ENCODE results near the gene MSRB2.

Gene MSRB2

GRCh38 chr10:23078114-23078513 lies 17.3 kb upstream of the MSRB2 start:
- Histone ChIP-seq H3K27ac (ENCODE audit: low read length) (peak overlapping the region; percentile 38; the same call in 1 of the 2 replicates), H4K20me1 (ENCODE audit: insufficient read depth, low read length) (no peaks in the 10 kb centered on the region), H2AFZ (ENCODE audit: low read length) (peak overlapping the region; percentile 17; the same call in 1 of the 2 replicates), H3K79me2 (ENCODE audit: low read length) (no peaks in the 10 kb centered on the region), H3K9me3 (replicated peaks; ENCODE audit: insufficient read depth, low read length) (no peaks in the 10 kb centered on the region), H3F3A (ENCODE audit: insufficient read depth, low read length) (peaks cover 5% of the 10 kb centered on the region), H3K4me3 (ENCODE audit: low read length) (no peak overlapping the region), H3K27me3 (replicated peaks; ENCODE audit: insufficient read depth, low read length) (no peaks in the 10 kb centered on the region), H3K9ac (ENCODE audit: low read length) (no peak overlapping the region), H3K9me2 (replicated peaks; ENCODE audit: insufficient read depth, low read length) (no peaks in the 10 kb centered on the region), H3K4me1 (ENCODE audit: low read length) (0 out of 2 replicates have a peak, but pooled peaks cover 20% of the 10 kb centered on the region), H3K4me2 (ENCODE audit: low read depth, low read length) (peak overlapping the region; percentile 36; the same call in 1 of the 2 replicates), H3K36me3 (replicated peaks; ENCODE audit: insufficient read depth, low read length) (no peaks in the 10 kb centered on the region)
- TF ChIP-seq CTCF (IDR thresholded peaks at IDR 0.05; ENCODE audit: low read length), result no peak
- no peak for TF ChIP-seq EZH2 (optimal IDR thresholded peaks at IDR 0.05; ENCODE audit: low read depth, low read length)
- no peak for TF ChIP-seq EZH2phosphoT487 (IDR thresholded peaks at IDR 0.05; ENCODE audit: low read length)
- DNase-seq, result peak; percentile 53

GRCh38 chr10:23079700-23080099 lies 15.7 kb upstream of the MSRB2 start:
- Histone ChIP-seq H3K27me3 (replicated peaks; ENCODE audit: insufficient read depth, low read length) (no peaks in the 10 kb centered on the region), H4K20me1 (ENCODE audit: insufficient read depth, low read length) (no peaks in the 10 kb centered on the region), H3K36me3 (replicated peaks; ENCODE audit: insufficient read depth, low read length) (no peaks in the 10 kb centered on the region), H3K4me1 (ENCODE audit: low read length) (0 out of 2 replicates have a peak, but pooled peaks cover 20% of the 10 kb centered on the region), H3K9ac (ENCODE audit: low read length) (no peak overlapping the region), H3K4me2 (ENCODE audit: low read depth, low read length) (no peak overlapping the region), H3K79me2 (ENCODE audit: low read length) (no peaks in the 10 kb centered on the region), H3K27ac (ENCODE audit: low read length) (no peak overlapping the region), H3K9me3 (replicated peaks; ENCODE audit: insufficient read depth, low read length) (no peaks in the 10 kb centered on the region), H3K9me2 (replicated peaks; ENCODE audit: insufficient read depth, low read length) (no peaks in the 10 kb centered on the region), H3K4me3 (ENCODE audit: low read length) (no peak overlapping the region), H3F3A (ENCODE audit: insufficient read depth, low read length) (peaks cover 5% of the 10 kb centered on the region), H2AFZ (ENCODE audit: low read length) (no peak overlapping the region)
- DNase-seq, result no peak
- TF ChIP-seq EZH2 (optimal IDR thresholded peaks at IDR 0.05; ENCODE audit: low read depth, low read length) (no peak), CTCF (IDR thresholded peaks at IDR 0.05; ENCODE audit: low read length) (no peak), EZH2phosphoT487 (IDR thresholded peaks at IDR 0.05; ENCODE audit: low read length) (no peak)

- no peaks in the 10 kb centered on the region for H3K27me3 ChIP-seq (replicated peaks; ENCODE audit: insufficient read depth, low read length)
- H3K9me3 ChIP-seq (replicated peaks; ENCODE audit: insufficient read depth, low read length), result no peaks in the 10 kb centered on the region
- no peak for TF ChIP-seq EZH2phosphoT487 (IDR thresholded peaks at IDR 0.05; ENCODE audit: low read length)
- TF ChIP-seq CTCF (IDR thresholded peaks at IDR 0.05; ENCODE audit: low read length), result no peak
- H3F3A ChIP-seq (ENCODE audit: insufficient read depth, low read length), result peaks cover 5% of the 10 kb centered on the region
- DNase-seq, result no peak
- H3K4me2 ChIP-seq (ENCODE audit: low read depth, low read length), result no peak overlapping the region
- H3K9me2 ChIP-seq (replicated peaks; ENCODE audit: insufficient read depth, low read length), result no peaks in the 10 kb centered on the region
- no peak overlapping the region for H3K9ac ChIP-seq (ENCODE audit: low read length)
- 0 out of 2 replicates have a peak, but pooled peaks cover 20% of the 10 kb centered on the region for H3K4me1 ChIP-seq (ENCODE audit: low read length)
- no peak overlapping the region for H2AFZ ChIP-seq (ENCODE audit: low read length)
- H3K36me3 ChIP-seq (replicated peaks; ENCODE audit: insufficient read depth, low read length), result no peaks in the 10 kb centered on the region
- no peak overlapping the region for H3K27ac ChIP-seq (ENCODE audit: low read length)
- H3K79me2 ChIP-seq (ENCODE audit: low read length), result no peaks in the 10 kb centered on the region
- H4K20me1 ChIP-seq (ENCODE audit: insufficient read depth, low read length), result no peaks in the 10 kb centered on the region
- H3K4me3 ChIP-seq (ENCODE audit: low read length), result no peak overlapping the region
Observed at GRCh38 chr10:23080262-23080661, 15.1 kb upstream of the MSRB2 start.

Measured in MM.1S (cell line).